GOT3 (cell line): ENCODE data around the gene HMG20A.
"Not testable (repeated sequence)": the region's sequence is repeated elsewhere in the genome, so short reads cannot be mapped to it uniquely, and the experiment has no call there.

Experiments used
- DNase-seq: peaks from one replicate; lab custom pipeline; 2025; ENCODE audit warnings: mixed read lengths; lab: John Stamatoyannopoulos, UW

The HMG20A gene

GRCh38 chr15:77420610-77421369 lies at the start of gene HMG20A:
Gene HMG20A (plus strand): TSS chr15:77420888. CDS start chr15:77458408, 37,520 bp downstream.
- DNase-seq = no peak

- DNase-seq = no peak
Observed at GRCh38 chr15:77371850-77372563, 48.7 kb upstream of the HMG20A start.

- DNase-seq = no peak
Observed at GRCh38 chr15:77373441-77373840, 47.2 kb upstream of the HMG20A start.

- DNase-seq = no peak
Observed at GRCh38 chr15:77375133-77375532, 45.6 kb upstream of the HMG20A start.

GRCh38 chr15:77376770-77377169 lies 43.9 kb upstream of the HMG20A start:
- no peak for DNase-seq

- DNase-seq = no peak
Observed at GRCh38 chr15:77380033-77380432, 40.7 kb upstream of the HMG20A start.

GRCh38 chr15:77384086-77384485 lies 36.6 kb upstream of the HMG20A start:
- no peak for DNase-seq

- no peak for DNase-seq
Observed at GRCh38 chr15:77384589-77385359, 35.9 kb upstream of the HMG20A start.

GRCh38 chr15:77386626-77387025 lies 34.1 kb upstream of the HMG20A start:
- DNase-seq = no peak

- DNase-seq = no peak
Observed at GRCh38 chr15:77387365-77388105, 33.2 kb upstream of the HMG20A start.

GRCh38 chr15:77391372-77391951 lies 29.2 kb upstream of the HMG20A start:
- DNase-seq = no peak

- DNase-seq = no peak
Observed at GRCh38 chr15:77392762-77393470, 27.8 kb upstream of the HMG20A start.

- no peak for DNase-seq
Observed at GRCh38 chr15:77393471-77393840, 27.2 kb upstream of the HMG20A start.

GRCh38 chr15:77395013-77395774 lies 25.5 kb upstream of the HMG20A start:
- no peak for DNase-seq

- no peak for DNase-seq
Observed at GRCh38 chr15:77396692-77397091, 24.0 kb upstream of the HMG20A start.

GRCh38 chr15:77398927-77399326 lies 21.8 kb upstream of the HMG20A start:
- no peak for DNase-seq

- no peak for DNase-seq
Observed at GRCh38 chr15:77400258-77400657, 20.4 kb upstream of the HMG20A start.

- no peak for DNase-seq
Observed at GRCh38 chr15:77402740-77403379, 17.8 kb upstream of the HMG20A start.

- not testable (repeated sequence) for DNase-seq
Observed at GRCh38 chr15:77406173-77406759, 14.4 kb upstream of the HMG20A start.
